HS-5 (cell line): Measurements from ENCODE around the gene MAPK1.
"Not testable (repeated sequence)": the region's sequence is repeated elsewhere in the genome, so short reads cannot be mapped to it uniquely, and the experiment has no call there.

Experiments used
- DNase-seq: peaks from one replicate; pipeline ENCODE4 v3.0.0-alpha.2; 2012; ENCODE audit warnings: low read depth

MAPK1 gene

GRCh38 chr22:21754523-21754922, 112.9 kb downstream of the MAPK1 start:
- no peak for DNase-seq

GRCh38 chr22:21753374-21754111, 113.9 kb downstream of the MAPK1 start:
- DNase-seq = no peak

- no peak for DNase-seq
Measured at GRCh38 chr22:21752276-21752675, 115.2 kb downstream of the MAPK1 start.

GRCh38 chr22:21745948-21746347, 121.5 kb downstream of the MAPK1 start:
- DNase-seq = no peak

GRCh38 chr22:21744917-21745316, 122.5 kb downstream of the MAPK1 start:
- DNase-seq = not testable (repeated sequence)

GRCh38 chr22:21741790-21742189, 125.7 kb downstream of the MAPK1 start:
- DNase-seq = no peak

GRCh38 chr22:21741059-21741458, 126.4 kb downstream of the MAPK1 start:
- no peak for DNase-seq

- DNase-seq = no peak
Measured at GRCh38 chr22:21739828-21740377, 127.5 kb downstream of the MAPK1 start.

- DNase-seq = no peak
Measured at GRCh38 chr22:21738966-21739365, 128.5 kb downstream of the MAPK1 start.

GRCh38 chr22:21738081-21738480, 129.4 kb downstream of the MAPK1 start:
- DNase-seq = no peak

- DNase-seq = no peak
Measured at GRCh38 chr22:21736948-21737347, 130.5 kb downstream of the MAPK1 start.

GRCh38 chr22:21736084-21736642, 131.3 kb downstream of the MAPK1 start:
- no peak for DNase-seq

GRCh38 chr22:21735200-21736083, 132.0 kb downstream of the MAPK1 start, which contains the start of gene YPEL1:
TSS of gene YPEL1 (minus strand) at chr22:21735794. CDS start at chr22:21710744, 25,050 bp downstream.
- DNase-seq = peak; percentile 54

GRCh38 chr22:21734540-21735199, 132.8 kb downstream of the MAPK1 start:
- no peak for DNase-seq

- no peak for DNase-seq
Measured at GRCh38 chr22:21731503-21731902, 135.9 kb downstream of the MAPK1 start.

- DNase-seq = no peak
Measured at GRCh38 chr22:21730535-21731308, 136.7 kb downstream of the MAPK1 start.

- not testable (repeated sequence) for DNase-seq
Measured at GRCh38 chr22:21729184-21729583, 138.3 kb downstream of the MAPK1 start.

GRCh38 chr22:21728270-21728669, 139.2 kb downstream of the MAPK1 start:
- no peak for DNase-seq

- no peak for DNase-seq
Measured at GRCh38 chr22:21727768-21728167, 139.7 kb downstream of the MAPK1 start.

GRCh38 chr22:21727159-21727558, 140.3 kb downstream of the MAPK1 start:
- no peak for DNase-seq

GRCh38 chr22:21726650-21727049, 140.8 kb downstream of the MAPK1 start:
- no peak for DNase-seq
